GM18502 (cell line): ENCODE measurements around the gene PDCL3.
A peak's percentile ranks its signal among the peaks of the same experiment; 100 is the strongest.

Source experiments
- ATAC-seq: cut with Tn5 transposase; IDR thresholded peaks from one replicate; pipeline ENCODE4 v1.9.1; 2021; ENCODE audit warnings: mild to moderate bottlenecking; ENCODE audit not compliant: unreplicated experiment, poor library complexity

The PDCL3 gene

DNA sequence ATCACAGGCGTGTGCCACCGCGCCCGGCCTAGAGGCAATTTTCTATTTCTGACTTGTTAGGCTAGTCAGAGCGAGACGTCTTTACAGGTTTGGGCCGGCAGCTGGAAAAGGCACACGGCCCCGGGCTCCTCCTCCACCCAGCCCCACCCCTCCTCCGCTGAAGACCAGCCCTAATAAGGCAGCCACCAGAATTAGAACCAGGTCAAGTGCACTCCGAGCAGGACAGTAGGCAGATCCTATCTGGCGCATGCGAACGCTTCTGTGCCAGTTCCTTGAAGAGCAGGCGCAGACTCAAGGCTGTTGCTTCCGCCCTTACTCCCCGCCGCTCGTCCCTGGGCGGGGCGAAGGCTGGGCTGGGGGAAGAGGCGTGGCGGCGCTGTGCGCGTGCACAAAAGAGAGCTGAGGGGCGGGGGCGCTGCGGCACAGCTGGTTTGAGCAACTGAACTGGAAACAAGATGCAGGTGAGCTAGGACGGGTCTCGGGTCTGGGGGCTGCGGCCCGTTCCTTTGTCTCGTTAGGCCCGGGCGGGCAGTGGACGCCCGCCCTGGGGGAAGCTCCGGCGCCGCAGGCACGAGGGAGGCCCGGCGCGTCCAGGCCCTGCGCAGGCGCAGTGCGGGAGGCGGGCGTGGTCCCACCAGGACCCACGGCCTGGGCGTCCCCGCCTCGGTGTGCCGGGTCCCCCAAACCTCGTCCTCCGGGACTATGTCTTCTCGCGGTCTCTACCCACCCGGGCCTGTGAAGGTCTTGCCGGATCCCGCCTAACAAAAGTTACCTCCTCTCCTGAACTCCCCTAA lies at the start of gene PDCL3:
Gene PDCL3, plus strand, starts transcription at position 381 of the 794 bp plus-strand sequence. Its CDS starts 75 bp downstream, at position 456.
- ATAC-seq = peak; percentile 93

DNA sequence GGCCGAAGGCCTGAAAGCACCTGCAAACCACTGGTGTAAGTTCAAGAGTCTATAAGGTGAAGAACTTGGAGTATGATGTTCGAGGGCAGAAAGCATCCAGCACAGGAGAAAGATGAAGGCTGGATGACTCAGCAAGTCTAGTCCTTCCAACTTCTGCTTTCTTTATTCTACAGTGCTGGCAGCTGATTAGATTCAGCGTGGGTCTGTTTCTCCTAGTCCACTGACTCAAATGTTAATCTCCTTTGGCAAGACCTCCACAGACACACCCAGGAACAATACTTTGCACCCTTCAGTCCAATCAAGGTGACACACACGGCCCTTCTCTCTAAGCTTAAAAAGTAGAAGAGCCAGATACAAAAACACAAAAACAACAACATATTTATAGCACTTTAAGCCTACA lies 49.1 kb upstream of the PDCL3 start:
- ATAC-seq = no peak

DNA sequence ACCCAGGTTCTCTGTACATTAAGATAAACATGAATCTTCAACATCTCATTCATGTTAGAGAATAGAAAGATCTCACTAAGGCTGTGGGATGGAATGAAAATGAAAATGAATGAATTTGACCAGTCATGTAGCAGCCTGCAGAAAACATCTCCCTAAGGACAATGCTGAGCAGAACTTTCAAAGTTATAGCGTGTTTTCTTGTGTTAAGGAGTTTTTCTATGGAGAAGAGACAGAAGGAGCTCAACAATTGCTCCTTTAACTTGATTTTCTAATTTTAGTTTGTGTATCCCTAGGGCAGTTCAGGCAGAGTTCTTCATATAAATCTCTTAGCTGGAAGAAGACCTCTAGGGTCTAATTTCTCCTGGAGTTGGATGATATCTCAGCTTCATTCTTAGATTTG lies 45.2 kb upstream of the PDCL3 start:
- no peak for ATAC-seq

DNA sequence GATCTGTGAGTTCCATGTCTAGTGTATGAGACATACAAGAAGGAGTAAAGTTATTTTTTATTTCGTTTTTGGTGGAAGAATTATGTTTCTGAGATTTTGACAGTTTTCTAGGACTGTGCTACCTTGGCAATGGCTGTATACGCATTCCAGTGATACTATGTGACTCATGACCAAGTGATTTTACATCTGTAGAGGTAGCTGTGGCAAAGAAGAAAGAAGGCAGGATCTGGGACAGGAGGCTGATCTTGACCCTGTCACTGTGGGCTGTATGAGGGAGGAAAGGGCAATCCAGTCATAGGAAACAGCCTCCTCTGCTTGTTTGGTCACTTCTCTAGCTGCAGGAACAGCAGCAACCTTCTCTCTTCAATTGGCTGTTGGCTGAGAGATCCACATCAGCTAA lies 44.0 kb upstream of the PDCL3 start:
- no peak for ATAC-seq

DNA sequence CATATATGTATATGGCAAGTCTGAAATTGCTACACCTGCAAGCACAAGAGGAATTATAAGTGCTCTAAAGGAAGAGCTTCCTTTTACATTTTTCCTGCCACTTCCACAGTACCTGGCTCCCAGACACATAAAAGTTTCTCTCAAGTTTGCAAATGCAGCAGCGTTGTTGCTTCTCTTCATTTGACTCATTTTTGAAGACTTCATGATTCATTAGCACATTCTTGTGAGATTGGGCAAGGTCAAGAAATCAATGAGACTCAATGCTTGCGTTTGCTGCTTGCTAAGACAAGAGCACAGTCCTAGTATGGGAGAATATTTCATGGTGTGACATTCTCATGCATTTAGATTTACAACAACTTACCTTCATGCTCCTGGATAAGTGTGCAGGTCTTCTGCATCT lies 42.6 kb upstream of the PDCL3 start:
- no peak for ATAC-seq

DNA sequence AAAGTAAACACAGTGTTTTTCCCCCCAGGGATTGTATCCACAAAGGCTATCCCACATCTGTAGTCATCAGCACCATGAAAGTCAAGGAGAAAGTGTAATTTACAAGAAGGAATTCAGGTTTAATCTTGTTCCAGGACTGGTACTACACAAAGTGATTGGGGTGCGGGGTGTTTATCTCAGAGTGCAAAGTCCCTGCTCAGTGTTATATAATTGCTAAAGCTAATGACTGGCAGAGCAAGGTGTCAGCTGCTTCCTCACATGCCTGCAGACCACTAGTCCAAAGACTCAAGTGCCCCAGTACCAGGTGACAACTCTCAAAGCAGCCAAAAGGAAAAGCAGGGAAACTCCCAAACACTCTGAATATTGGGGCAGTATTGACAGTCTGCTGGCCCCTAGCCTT lies 40.4 kb upstream of the PDCL3 start:
- ATAC-seq = no peak

DNA sequence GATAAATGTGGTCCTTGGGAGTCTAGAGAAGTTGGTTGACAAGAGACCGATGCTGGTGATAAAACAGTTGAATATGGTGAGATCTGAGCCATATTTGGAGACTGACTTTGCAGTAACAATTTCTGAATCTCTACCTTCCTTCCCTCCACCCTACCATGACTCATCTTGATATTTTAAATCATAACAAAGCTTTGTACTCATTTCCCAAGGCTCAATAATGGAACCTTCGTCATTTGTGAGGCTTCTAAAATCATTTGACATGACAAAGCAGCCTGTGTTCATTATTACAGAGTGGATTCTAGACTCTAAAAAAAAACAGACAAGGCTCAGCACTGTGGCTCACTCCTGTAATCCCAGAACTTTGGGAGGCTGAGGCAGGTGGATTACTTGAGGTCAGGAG lies 38.5 kb upstream of the PDCL3 start:
- no peak for ATAC-seq

DNA sequence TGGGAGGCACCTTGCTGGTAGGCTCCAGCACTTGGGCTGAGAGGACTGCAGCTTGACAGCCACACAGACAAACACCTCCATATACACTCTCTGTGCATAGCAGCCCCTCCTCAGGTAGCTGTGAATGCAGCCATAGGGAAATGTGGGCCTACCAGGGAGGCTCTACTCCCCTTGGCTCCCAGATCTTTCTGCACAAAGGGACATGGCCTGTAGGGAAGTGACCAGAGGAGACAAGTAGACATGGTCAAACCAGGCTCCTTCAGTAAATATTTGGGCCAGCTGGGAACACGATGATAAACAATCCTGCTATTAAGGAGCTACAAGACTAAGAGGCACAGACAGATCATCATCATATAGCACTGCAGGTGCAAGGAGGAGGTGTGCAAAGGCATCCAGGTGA lies 35.9 kb upstream of the PDCL3 start:
- ATAC-seq = no peak

DNA sequence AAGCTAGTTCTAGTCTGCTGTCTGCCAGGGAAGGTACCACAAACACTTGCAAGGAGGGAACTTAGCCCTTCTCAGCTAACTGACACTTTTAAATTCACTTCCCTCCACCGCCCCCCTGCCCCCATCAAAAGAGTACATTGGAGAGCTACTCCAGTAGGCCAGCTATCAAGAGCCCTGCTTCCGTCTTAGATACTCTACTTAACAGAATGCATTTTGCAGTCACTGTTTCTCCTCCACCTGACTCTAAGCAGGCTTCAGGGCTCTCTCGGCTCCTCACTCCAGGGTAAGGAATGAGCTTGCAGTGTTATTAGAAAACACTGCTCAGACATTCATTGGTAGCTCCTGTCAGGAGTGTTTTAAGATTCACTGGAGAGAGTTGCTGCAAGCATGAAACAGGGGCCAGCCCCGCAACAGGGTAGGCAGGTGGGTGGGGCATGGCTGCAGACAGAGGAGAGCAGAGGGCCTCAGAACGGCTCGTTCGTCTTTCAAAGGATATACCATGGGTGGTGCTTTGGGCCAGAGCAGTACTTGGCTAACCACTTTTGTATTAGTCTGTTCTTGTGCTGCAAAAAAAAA lies 35.3 kb upstream of the PDCL3 start:
- ATAC-seq = no peak

DNA sequence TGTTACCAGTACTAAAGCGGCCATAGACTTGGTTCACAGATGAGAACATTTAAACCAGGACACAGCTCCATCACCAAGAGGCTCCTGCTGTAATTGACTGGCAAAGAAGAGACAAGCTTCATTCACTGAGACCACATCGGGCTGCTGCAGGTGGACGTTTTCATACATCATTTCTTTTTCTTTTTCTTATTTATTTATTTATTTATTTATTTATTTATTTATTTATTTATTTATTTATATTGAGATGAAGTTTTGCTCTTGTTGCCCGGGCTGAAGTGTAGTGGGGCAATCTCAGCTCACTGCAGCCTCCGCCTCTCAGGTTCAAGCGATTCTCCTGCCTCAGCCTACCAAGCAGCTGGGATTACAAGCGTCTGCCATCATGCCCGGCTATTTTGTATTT lies 33.6 kb upstream of the PDCL3 start:
- ATAC-seq = no peak

DNA sequence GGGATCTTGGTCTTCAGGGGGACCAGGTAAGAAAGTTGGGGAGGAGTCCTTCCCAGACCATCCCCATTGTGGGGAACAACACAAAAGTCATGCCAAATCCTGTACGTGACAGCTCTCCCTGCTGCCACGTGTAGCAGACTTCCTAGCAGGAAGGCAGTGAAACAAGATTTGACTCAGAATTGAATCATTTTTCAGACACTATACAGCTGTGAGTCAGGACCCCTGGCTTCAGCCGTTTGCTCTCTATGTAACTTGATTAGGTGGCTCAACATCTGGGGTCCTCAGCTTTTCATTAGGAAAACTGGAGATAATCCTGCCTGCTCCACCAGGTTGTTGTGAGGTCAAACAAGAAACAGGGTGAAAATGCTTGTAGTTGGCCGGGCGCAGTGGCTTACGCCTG lies 32.9 kb upstream of the PDCL3 start:
- ATAC-seq = no peak

DNA sequence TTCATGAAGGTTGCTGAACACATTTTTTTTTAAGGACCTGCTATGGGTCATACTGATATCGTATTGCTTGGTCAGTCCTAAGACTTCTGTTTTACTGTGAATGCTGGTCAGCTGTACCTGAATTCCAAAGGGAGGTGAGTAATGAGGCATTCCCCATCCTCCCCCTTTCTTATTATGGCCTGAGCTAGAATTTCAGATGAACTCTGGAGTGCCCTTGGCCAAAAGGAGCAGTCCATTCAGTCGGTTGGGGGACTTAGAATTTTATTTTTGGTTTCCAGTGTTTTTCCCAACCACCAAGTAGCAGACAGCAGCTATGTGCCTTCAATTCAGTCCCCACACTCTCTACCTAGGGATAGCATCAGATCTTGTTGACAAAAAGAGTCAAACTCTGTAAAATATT lies 26.9 kb upstream of the PDCL3 start:
- no peak for ATAC-seq

DNA sequence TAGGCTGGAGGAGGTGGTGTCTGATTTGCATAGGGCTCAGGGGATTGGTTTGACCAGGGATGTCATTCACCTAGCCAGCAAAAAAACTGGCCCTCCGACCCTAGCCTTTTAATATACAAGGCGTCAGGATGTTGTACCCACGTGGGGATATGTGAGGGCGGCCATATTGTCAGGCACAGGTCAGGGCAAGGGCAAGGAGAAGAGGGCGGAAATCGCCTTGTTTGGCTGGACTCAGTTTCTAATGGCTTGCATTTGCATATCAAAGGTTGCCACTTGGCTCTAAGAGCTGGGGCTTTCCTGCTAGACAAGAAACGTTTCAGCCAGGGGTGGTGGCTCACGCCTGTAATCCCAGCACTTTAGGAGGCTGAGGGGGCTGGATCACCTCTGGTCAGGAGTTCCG lies 24.9 kb upstream of the PDCL3 start:
- ATAC-seq = no peak

DNA sequence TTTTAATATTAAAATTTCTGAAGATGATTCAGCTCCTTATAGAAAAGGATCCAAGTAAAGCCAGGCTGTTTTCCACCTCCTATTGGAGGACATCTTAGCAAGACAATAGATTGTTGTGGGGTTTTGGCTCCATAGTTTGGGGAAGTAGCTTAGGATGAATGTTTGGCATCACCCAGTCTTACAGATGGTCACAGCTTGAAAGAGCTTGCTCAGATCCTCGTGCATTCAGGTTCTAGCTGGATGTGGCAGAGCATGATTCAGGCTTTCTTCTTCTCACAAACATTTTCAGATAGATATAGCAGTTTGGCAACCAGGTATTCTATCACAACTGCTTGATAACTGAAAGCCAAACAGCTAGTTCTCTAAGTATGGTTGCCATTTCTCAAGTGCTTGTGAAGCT lies 23.6 kb upstream of the PDCL3 start:
- ATAC-seq = no peak

DNA sequence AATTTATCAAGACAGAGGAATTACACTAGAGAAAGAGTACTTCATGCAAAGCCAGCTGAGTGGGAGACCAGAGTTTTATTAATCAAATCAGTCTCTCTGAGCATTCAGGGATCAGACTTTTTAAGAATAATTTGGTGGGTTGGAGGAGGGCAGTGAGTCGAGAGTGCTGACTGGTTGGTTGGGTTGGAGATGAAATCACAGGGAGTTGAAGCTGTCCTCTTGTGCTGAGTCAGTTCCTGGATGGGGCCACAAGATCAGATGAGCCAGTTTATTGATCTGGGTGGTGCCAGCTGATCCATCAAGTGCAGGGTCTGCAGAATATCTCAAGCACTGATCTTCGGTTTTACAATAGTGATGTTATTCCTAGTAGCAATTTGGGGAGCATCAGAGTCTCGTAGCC lies 21.4 kb upstream of the PDCL3 start:
- ATAC-seq = no peak

DNA sequence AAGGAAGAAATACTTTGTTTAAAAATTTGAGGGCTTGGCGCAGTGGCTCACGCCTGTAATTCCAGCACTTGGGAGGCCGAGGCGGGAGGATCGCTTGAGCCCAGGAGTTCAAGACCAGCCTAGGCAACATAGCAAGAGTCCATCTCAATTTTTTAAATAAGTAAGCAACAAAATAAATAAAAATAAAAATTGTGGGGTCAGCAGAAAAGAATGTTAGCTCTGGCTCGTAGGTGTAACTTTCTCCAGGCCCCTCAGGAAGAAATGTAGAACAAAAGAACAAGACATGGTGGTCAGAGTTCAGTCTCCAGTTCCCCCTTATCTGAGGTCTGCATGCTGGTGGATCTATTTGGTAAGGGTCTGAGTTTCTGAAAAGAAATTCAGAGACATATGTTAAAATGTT lies 20.4 kb upstream of the PDCL3 start:
- no peak for ATAC-seq

DNA sequence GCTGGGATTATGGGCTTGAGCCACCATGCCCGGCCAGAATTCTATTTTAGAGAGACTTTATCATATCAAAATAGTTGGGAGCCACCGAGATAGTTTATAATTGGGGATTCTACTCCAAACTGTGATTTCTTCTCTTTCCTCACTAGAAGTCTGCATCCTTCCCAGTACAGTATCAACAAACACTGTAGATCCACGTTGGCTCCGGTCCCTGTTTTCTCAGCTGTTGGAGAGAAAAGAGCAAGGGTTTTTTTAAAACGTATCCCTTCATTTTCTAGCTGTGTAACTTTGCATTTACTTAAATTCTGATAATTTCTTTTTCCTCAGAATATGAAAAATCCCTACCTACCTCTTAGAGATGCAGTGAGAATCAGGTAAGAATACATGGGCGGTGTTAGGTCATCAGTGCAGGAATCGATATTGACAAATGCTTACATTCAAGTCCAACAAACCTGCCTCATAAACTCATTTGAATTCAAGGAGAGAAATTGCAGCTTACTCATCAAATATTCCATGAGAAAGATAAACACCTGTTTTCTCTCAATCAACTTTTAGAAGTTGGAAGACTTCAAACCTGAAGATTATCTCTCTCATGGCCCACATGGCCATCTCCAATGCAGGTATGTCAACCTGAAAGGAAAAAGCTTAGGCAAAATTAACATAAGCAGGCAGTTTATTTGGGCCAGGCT lies 17.7 kb upstream of the PDCL3 start:
- ATAC-seq = no peak

DNA sequence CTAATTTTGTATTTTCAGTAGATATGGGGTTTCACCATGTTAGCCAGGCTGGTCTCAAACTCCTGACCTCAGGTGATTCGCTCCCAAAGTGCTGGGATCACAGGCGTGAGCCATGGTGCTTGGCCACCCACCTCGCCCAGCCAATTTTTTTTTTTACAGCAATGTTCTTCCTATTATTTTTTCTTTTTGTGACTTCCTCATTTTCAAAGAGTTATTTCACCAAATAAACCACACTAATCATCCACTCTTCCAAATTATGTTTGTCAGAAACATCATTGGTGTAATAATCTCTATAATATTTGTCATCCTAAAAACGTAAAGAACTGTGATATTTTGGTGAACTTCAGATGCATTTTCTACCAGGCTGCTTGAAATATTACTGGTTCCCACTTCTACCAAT lies 16.3 kb upstream of the PDCL3 start:
- no peak for ATAC-seq

DNA sequence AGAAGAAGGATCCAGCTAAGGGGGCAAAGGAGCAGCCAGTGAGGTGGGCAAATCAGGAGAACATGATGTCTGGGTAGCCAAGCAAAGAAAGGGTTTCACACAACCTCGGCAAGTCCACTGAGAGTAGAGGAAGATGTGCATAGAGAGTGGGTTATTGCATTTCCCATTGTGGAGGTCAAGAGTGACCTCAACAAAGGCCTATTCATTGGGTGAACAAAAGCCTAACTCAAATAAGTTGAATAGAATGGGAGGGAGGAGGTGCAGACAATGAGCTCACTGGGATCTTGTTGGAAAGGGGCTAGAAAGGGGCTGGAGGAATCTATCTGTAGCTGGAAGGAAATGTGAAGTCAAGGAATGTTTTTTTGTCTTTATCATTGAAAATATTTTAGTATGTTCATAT lies 14.0 kb upstream of the PDCL3 start:
- no peak for ATAC-seq

DNA sequence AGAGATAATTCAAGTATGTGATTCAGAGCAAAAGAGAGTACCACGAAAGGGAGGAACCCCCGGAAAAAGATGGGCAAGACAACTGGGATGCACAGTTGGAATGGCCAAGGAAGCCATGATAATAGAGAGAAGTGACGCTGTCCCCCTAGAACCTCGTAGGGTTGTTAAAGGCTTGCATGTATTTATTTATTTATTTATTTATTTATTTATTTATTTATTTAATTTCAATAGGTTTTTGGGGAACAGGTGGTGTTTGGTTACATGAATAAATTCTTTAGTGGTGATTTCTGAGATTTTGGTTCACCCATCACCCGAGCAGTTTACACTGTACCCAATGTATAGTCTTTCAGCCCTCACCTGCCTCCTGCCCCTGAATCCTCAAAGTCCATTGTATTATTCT lies 11.5 kb upstream of the PDCL3 start:
- ATAC-seq = no peak

DNA sequence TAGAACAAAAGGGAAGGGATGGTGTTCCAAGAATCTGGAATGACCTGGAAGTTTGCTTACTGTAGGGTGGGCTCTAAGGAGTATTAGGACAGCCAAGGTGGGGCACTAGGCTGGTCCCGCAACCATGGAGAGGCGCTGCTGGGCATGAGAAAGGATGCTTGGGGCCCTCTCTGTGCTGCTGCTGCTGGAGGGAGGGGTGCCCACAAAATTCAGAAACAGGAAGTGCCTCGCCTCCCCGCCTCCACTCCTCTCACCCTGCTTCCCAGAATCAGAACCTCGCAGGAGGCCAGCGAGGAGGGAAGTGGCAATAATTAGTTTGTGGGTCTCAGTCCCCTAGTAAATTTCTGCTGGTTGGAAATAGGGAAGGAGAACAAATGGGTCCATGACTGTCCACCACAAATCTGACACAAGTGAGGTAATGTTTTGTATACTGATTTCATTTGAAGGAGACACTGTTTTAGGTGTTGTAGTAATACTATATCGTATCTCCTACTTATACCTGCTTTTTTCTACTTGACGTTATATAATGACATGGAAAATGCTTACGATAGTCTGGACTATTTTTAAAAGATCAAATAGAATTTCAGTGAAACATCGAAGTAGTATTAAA lies 7.9 kb upstream of the PDCL3 start:
- no peak for ATAC-seq
